ENCODE data around the gene XAB2.

DNA sequence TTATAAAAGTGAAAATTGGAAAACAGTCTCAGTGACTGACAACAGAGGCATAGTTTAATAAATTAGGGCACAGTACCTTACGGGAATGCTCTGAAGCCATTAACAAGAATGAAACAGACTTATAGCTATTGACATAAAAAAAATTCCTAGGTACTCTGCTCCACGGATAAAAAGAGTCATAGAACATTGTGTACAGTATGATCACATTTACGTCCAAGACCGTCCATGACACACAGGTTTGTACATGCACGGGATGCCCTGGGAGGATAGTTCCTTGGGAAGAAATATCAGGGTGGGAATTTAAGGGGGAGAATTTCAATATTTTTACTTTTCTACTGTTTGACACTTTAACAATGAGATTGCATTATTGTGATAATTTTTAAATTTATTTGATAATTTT is 58.6 kb downstream of the XAB2 start:
- TF ChIP-seq, protein P1, sequence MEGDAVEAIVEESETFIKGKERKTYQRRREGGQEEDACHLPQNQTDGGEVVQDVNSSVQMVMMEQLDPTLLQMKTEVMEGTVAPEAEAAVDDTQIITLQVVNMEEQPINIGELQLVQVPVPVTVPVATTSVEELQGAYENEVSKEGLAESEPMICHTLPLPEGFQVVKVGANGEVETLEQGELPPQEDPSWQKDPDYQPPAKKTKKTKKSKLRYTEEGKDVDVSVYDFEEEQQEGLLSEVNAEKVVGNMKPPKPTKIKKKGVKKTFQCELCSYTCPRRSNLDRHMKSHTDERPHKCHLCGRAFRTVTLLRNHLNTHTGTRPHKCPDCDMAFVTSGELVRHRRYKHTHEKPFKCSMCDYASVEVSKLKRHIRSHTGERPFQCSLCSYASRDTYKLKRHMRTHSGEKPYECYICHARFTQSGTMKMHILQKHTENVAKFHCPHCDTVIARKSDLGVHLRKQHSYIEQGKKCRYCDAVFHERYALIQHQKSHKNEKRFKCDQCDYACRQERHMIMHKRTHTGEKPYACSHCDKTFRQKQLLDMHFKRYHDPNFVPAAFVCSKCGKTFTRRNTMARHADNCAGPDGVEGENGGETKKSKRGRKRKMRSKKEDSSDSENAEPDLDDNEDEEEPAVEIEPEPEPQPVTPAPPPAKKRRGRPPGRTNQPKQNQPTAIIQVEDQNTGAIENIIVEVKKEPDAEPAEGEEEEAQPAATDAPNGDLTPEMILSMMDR (IDR thresholded peaks at IDR 0.05; ENCODE audit: low read length): no peak
- no peak for TF ChIP-seq EZH2 (IDR thresholded peaks at IDR 0.05; ENCODE audit: borderline replicate concordance, low read length)
